GM18951 (cell line): ENCODE results near the gene ZNF429.
"Not testable (repeated sequence)": the region's sequence is repeated elsewhere in the genome, so short reads cannot be mapped to it uniquely, and the experiment has no call there.

Source experiments
- POLR2A ChIP-seq: IDR thresholded peaks from 4 replicates; pipeline ENCODE4 v1.6.1; 2011; ENCODE audit warnings: mild to moderate bottlenecking; ENCODE audit not compliant: insufficient read length, insufficient read depth; ENCODE audit errors: extremely low read depth
- in situ Hi-C: fragments of 300-500 bp; cut with MboI; formaldehyde crosslinking; loops from one replicate; pipeline ENCODE4 v1.12.0; 2022; ENCODE audit warnings: low sequenced_read_pairs, mixed read lengths, inconsistent platforms; ENCODE audit not compliant: unreplicated experiment

Gene ZNF429

GRCh38 chr19:21505459-21506451 lies at the start of gene ZNF429:
Gene ZNF429 (plus strand): TSS chr19:21505602. CDS start chr19:21505772, 170 bp downstream.
- peak; percentile 77 for TF ChIP-seq POLR2A
- in situ Hi-C loops: no loop called here

GRCh38 chr19:21460686-21461085 lies 44.7 kb upstream of the ZNF429 start:
- TF ChIP-seq POLR2A: no peak
- in situ Hi-C loops: no loop called here

- in situ Hi-C loops: no loop called here
- TF ChIP-seq POLR2A: no peak
Measured at GRCh38 chr19:21462540-21462939, 42.9 kb upstream of the ZNF429 start.

- TF ChIP-seq POLR2A: no peak
- in situ Hi-C loops: no loop called here
Measured at GRCh38 chr19:21463449-21464105, 41.8 kb upstream of the ZNF429 start.

GRCh38 chr19:21466627-21467026 lies 38.8 kb upstream of the ZNF429 start:
- TF ChIP-seq POLR2A: no peak
- in situ Hi-C loops: no loop called here

- TF ChIP-seq POLR2A: no peak
- in situ Hi-C loops: no loop called here
Measured at GRCh38 chr19:21468791-21469190, 36.6 kb upstream of the ZNF429 start.

- in situ Hi-C loops: no loop called here
- no peak for TF ChIP-seq POLR2A
Measured at GRCh38 chr19:21472507-21472906, 32.9 kb upstream of the ZNF429 start.

GRCh38 chr19:21474671-21475181 lies 30.7 kb upstream of the ZNF429 start:
- in situ Hi-C loops: no loop called here
- TF ChIP-seq POLR2A: no peak

- in situ Hi-C loops: not testable (repeated sequence)
Measured at GRCh38 chr19:21482361-21482760, 23.0 kb upstream of the ZNF429 start.

- in situ Hi-C loops: no loop called here
- no peak for TF ChIP-seq POLR2A
Measured at GRCh38 chr19:21482863-21483276, 22.5 kb upstream of the ZNF429 start.

GRCh38 chr19:21483589-21484170 lies 21.7 kb upstream of the ZNF429 start:
- TF ChIP-seq POLR2A: no peak
- in situ Hi-C loops: no loop called here

GRCh38 chr19:21484631-21485030 lies 20.8 kb upstream of the ZNF429 start:
- no peak for TF ChIP-seq POLR2A
- in situ Hi-C loops: no loop called here

GRCh38 chr19:21485926-21486325 lies 19.5 kb upstream of the ZNF429 start:
- in situ Hi-C loops: no loop called here
- no peak for TF ChIP-seq POLR2A
